Stimulated activated CD8-positive, alpha-beta memory T cell treated with anti-CD3 and anti-CD28 coated beads, Interleukin-7, amount 100 ng/mL, for 48 hours (primary cell): ENCODE measurements around the gene ATP1A4.
"Not testable (repeated sequence)": the region's sequence is repeated elsewhere in the genome, so short reads cannot be mapped to it uniquely, and the experiment has no call there.

Experiments
- DNase-seq, 2 donors: peaks; one replicate each; pipeline ENCODE4 v3.0.0-alpha.2; 2020; ENCODE audit warnings: low read depth in 1 of 2; ENCODE audit errors: extremely low read depth in 1 of 2

Gene ATP1A4

GRCh38 chr1:160122978-160123495, 28.4 kb upstream of the ATP1A4 start:
- no peak for DNase-seq

- no peak for DNase-seq
Observed at GRCh38 chr1:160123726-160124125, 27.7 kb upstream of the ATP1A4 start.

GRCh38 chr1:160124705-160125478, 26.5 kb upstream of the ATP1A4 start:
- no peak for DNase-seq

DNA sequence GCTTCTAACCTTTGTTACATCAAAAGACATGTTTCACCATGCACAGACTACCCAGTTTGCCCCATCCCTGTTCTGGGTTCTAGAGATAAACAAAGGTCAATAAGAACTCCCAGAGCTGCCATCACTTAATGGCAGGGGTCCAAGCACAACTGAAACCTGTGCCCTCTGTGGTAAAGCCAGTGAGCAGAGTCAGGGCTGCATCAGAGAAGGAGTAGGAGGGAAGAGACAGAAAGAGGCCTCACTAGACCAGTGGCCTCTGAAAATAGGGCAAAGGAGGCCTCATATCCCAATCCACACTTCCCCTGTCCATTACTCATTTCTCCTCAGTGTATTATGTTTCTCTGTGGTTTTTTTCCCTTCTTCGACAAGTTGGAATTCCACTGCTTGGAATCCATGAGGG, 25.7 kb upstream of the ATP1A4 start:
- DNase-seq: no peak

- DNase-seq: not testable (repeated sequence)
Observed at GRCh38 chr1:160126342-160126741, 25.1 kb upstream of the ATP1A4 start.

DNA sequence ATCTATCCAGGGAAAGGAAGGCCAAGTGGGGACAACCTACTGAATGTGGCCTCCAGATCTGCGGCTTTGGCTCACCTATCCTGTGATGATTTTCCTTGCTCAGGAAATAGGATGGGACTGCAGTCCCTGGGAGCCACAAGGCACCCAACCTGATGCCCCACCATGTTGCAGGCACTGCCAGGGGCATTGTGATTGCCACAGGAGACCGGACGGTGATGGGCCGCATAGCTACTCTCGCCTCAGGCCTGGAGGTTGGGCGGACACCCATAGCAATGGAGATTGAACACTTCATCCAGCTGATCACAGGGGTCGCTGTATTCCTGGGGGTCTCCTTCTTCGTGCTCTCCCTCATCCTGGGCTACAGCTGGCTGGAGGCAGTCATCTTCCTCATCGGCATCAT, 24.0 kb upstream of the ATP1A4 start:
- DNase-seq: no peak

DNA sequence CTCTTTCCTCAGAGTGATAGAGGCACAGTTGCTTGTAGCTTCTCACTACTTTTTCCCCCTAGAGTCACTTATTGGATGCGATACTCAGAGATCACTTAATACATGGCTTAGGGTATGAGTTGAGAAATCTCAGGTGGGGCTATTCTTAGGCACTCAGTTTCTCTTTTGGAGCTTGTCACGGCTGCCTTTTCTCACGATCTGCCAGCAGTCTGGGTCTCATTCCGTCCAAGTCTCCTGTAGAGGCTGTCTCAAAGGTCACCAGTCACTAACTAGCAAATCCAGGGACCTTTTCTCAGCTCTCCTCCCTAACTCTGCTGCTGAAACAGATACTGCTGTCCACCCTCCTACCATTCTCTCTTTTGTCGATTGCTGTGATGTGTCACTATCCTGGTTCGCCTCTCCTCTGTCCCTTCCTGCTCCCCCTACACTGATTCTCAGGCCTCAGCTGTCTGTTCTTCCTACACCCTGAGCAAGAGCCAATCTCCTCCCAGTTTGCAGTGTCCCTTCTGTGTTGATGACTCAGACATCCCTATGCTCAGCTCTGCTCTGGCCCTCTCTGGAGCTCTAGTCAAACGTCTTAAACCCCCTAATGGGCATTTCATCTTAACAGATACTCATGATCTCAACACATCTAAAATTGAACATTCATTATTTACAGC, 23.4 kb upstream of the ATP1A4 start:
- no peak for DNase-seq

- no peak for DNase-seq
Observed at GRCh38 chr1:160128636-160129035, 22.8 kb upstream of the ATP1A4 start.

DNA sequence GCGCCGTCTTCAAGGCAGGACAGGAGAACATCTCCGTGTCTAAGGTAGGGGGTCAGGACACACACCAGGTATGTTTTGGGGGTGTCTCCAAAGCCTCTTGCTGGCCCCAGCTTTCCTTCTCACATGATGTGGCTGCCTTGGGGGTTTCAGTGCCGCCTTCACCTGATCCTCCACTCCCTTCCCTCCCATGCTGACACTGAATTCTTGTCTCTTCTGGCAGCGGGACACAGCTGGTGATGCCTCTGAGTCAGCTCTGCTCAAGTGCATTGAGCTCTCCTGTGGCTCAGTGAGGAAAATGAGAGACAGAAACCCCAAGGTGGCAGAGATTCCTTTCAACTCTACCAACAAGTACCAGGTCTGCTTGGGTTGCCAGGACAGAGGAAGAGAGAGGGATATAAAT, 22.4 kb upstream of the ATP1A4 start:
- no peak for DNase-seq

DNA sequence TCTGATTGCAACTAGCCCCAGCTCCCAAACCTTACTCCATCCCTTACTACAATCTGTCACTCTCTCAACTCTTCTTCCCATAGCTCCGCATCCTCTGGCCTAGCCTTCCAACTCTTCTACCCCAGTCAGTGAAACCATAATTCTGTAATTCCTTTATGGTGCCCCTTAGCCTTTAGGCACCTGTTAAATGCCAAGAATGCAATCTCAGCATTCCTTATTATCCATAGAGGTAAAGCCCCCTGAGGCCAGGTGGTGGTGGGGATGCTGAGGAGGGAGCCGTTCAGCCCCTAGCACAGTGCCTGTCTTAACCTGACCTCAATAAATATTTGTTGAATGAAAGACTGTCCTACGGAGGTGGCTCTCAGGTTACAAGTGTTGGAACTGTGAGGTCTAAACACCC, 21.8 kb upstream of the ATP1A4 start:
- no peak for DNase-seq

GRCh38 chr1:160129966-160130365, 21.4 kb upstream of the ATP1A4 start:
- no peak for DNase-seq

- no peak for DNase-seq
Observed at GRCh38 chr1:160130486-160130885, 20.9 kb upstream of the ATP1A4 start.

DNA sequence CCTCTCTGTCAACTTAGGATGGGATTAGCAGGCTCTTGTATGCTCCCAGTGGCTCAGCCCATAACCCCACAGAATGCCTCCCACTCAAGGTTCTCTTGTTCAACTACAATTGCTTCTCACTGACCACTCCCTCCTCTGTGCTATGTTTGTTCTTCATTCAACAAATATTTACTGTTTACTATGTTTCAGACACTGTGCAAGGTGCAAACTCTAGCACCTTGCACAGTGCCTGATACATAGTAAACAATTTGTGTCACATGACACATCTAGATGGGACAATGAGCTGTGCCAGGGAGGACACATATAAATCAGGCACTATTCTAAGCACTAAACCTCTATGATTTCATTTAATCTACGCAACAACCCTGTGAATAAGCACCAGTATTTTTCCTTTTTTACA, 20.5 kb upstream of the ATP1A4 start:
- DNase-seq: no peak

- DNase-seq: no peak
Observed at GRCh38 chr1:160131803-160132565, 19.4 kb upstream of the ATP1A4 start.

DNA sequence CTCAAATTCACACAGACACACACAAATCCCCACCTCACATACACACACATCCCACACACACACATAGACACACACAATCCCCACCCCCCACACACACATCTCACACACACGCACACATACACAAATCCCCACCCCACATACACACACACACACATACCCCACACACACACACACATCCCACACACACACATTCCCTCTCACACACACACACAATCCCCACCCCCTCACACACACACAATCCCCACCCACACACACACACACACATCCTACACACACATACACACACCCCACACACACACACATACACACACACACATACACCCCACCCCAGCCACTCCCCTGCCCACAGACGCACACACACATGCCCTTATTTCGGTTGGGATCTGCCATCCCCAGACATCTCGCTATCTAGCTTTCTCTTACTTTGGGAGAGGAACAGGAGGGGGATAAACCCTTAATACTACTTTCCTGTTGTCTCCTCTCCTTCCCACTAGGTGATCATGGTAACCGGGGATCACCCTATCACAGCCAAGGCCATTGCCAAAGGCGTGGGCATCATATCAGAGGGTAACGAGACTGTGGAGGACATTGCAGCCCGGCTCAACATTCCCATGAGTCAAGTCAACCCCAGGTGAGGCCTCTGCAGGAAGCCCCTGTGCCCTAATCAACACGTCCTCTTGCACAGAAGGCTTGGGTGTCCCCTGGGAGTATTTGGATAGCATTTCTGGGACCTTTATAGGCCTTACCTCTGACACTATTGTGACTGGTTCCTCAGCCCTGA, 17.2 kb upstream of the ATP1A4 start:
- no peak for DNase-seq

- DNase-seq: no peak
Observed at GRCh38 chr1:160134791-160135572, 16.4 kb upstream of the ATP1A4 start.

DNA sequence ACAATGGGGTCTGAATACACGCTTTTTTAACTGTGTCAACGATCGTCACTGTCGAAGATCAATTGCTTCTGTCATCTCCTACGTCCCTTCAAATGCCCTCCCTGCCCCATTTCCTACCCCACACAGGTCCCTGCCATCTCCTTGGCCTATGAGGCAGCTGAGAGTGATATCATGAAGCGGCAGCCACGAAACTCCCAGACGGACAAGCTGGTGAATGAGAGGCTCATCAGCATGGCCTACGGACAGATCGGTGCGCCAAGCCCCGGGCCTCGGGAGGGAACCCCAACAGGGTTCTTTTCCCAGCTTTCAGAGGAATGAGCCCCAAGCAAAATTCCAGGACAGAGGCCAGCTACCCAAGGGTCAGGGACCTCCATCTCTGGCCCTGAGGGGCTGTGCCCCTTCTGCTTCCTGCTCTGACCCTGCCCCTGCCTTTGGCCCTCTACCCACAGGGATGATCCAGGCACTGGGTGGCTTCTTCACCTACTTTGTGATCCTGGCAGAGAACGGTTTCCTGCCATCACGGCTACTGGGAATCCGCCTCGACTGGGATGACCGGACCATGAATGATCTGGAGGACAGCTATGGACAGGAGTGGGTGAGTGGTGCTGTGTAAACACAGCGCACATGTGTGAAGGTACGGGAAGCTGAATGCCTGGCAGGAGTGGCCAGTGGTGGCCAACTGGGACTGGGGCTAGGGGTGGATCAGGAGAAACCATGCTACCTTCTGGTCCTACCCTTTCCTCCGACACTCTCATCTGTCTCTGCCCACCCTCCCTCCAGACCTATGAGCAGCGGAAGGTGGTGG, 15.1 kb upstream of the ATP1A4 start:
- no peak for DNase-seq

- no peak for DNase-seq
Observed at GRCh38 chr1:160136926-160137200, 14.5 kb upstream of the ATP1A4 start.

DNA sequence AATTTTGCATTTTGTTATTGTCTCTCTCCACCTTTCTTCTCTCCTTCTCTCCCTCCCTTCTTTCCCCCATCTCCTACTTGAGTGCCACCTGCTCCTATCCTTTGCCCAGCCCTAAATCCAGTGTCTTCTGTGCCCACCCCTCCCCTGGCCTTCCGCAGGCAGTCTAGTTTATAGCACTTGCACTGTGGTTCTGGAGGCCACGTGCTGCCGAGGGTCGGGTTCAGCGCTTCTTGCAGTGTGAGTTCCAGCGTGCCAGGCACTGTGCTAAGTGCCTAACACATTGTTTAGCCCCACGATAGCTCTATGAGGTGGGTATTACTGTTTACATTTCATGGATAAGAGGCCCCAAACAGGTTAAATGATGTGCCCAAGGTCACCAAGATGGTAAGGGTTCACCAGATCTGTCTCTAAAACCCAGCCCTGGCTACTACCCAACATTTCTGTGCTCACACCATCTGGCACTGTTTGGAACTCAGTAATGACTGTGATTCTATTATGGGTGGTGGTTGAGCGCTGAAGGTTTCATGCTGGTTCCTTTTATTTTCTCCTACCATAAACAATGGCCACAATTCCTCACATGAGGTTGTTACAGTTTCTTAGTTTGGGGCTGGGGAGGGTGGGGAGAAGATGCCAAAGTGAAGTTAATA, 14.1 kb upstream of the ATP1A4 start:
- no peak for DNase-seq
